ENCODE data around the gene ZFHX2.
A peak's percentile ranks its signal among the peaks of the same experiment; 100 is the strongest.

ZFHX2 gene

GRCh38 chr14:23514644-23514957 lies 37.0 kb downstream of the ZFHX2 start:
- no peak for DNase-seq

GRCh38 chr14:23513818-23514643 lies 37.5 kb downstream of the ZFHX2 start:
- no peak for DNase-seq

GRCh38 chr14:23513005-23513817 lies 38.4 kb downstream of the ZFHX2 start:
- DNase-seq: no peak

- DNase-seq: no peak
Measured at GRCh38 chr14:23512156-23512555, 39.4 kb downstream of the ZFHX2 start.

- DNase-seq: no peak
Measured at GRCh38 chr14:23494223-23494622, 57.3 kb downstream of the ZFHX2 start.

- no peak for DNase-seq
Measured at GRCh38 chr14:23492618-23493272, 58.8 kb downstream of the ZFHX2 start.

- no peak for DNase-seq
Measured at GRCh38 chr14:23487216-23487615, 64.3 kb downstream of the ZFHX2 start.

GRCh38 chr14:23486036-23486435 lies 65.5 kb downstream of the ZFHX2 start:
- DNase-seq: no peak

- DNase-seq: no peak
Measured at GRCh38 chr14:23485326-23485725, 66.2 kb downstream of the ZFHX2 start.

GRCh38 chr14:23483236-23483854 lies 68.2 kb downstream of the ZFHX2 start:
- no peak for DNase-seq

GRCh38 chr14:23482823-23483148 lies 68.8 kb downstream of the ZFHX2 start:
- no peak for DNase-seq

- DNase-seq: no peak
Measured at GRCh38 chr14:23481979-23482822, 69.4 kb downstream of the ZFHX2 start.

GRCh38 chr14:23481362-23481970 lies 70.1 kb downstream of the ZFHX2 start:
- DNase-seq: no peak

- peak; percentile 47 for DNase-seq
Measured at GRCh38 chr14:23478109-23478759, 73.3 kb downstream of the ZFHX2 start.

GRCh38 chr14:23470947-23471346 lies 80.6 kb downstream of the ZFHX2 start:
- DNase-seq: no peak
